Thymus (tissue), 2 donors: ENCODE measurements around the gene PLCD1. TPM values are rescaled to one million over a fixed set of nuclear protein-coding genes. Genes with fewer than 3 reads are reported as not detected.

Source experiments
- polyA plus RNA-seq: library from polyadenylated mRNA; stranded (reverse); fragments of 200-250 nt; gene quantifications from one replicate; pipeline ENCODE4 v1.2.3, GENCODE V29; 2013
- total RNA-seq: library from RNA; stranded (reverse); fragments of 120-200 nt; gene quantifications from one replicate; pipeline ENCODE4 v1.2.4, GENCODE V29; 2013
- donor health status: healthy.

Gene PLCD1
- total and polyA plus RNA-seq, 2 donors, result 16.3 to 23.8 TPM

Other genes starting within 250 kb of the PLCD1 start
- gene CTDSPL, start 167.8 kb downstream of the PLCD1 start, total RNA-seq, result 4.4 TPM
- 6.5 TPM for gene CTDSPL, start 167.8 kb downstream of the PLCD1 start, polyA plus RNA-seq
- gene VILL, start 38.9 kb downstream of the PLCD1 start, total RNA-seq, result 13.0 TPM
- gene VILL, start 38.9 kb downstream of the PLCD1 start, polyA plus RNA-seq, result 24.5 TPM
- gene DLEC1, start 9.6 kb upstream of the PLCD1 start, total RNA-seq, result 0.09 TPM
- gene DLEC1, start 9.6 kb upstream of the PLCD1 start, polyA plus RNA-seq, result 0.52 TPM
- gene ACAA1, start 107.5 kb upstream of the PLCD1 start, total RNA-seq, result 33.3 TPM
- gene ACAA1, start 107.5 kb upstream of the PLCD1 start, polyA plus RNA-seq, result 75.2 TPM
- gene MYD88, start 109.0 kb upstream of the PLCD1 start, total RNA-seq, result 15.1 TPM
- 54.3 TPM for gene MYD88, start 109.0 kb upstream of the PLCD1 start, polyA plus RNA-seq
- gene OXSR1, start 135.9 kb upstream of the PLCD1 start, total RNA-seq, result 33.0 TPM
- gene OXSR1, start 135.9 kb upstream of the PLCD1 start, polyA plus RNA-seq, result 23.0 TPM
- 0.09 TPM for gene SLC22A13, start 236.2 kb upstream of the PLCD1 start, total RNA-seq
- gene SLC22A13, start 236.2 kb upstream of the PLCD1 start, polyA plus RNA-seq, result 0.07 TPM